SK-N-SH (cell line): ENCODE results near the gene NOTCH2.

ENCODE experiments used
- CTCF ChIP-seq: fragments of 200-600 bp; sonication (generic); IDR thresholded peaks from 2 replicates; pipeline ENCODE4 v1.6.1; 2017; ENCODE audit warnings: antibody characterized with exemption, mild to moderate bottlenecking, moderate library complexity
- MAX ChIP-seq: IDR thresholded peaks from 2 replicates; pipeline ENCODE4 v1.4.0; 2012; ENCODE audit warnings: low read depth
- TAF1 ChIP-seq: IDR thresholded peaks from 2 replicates; pipeline ENCODE4 v1.6.1; 2012; ENCODE audit warnings: low read depth, mild to moderate bottlenecking, low read length, moderate library complexity, borderline replicate concordance
- TF ChIP-seq, protein P1 (sequence below): IDR thresholded peaks from 2 replicates; pipeline ENCODE4 v1.6.1; 2012; ENCODE audit warnings: mild to moderate bottlenecking, low read depth, low read length, moderate library complexity

DNA sequence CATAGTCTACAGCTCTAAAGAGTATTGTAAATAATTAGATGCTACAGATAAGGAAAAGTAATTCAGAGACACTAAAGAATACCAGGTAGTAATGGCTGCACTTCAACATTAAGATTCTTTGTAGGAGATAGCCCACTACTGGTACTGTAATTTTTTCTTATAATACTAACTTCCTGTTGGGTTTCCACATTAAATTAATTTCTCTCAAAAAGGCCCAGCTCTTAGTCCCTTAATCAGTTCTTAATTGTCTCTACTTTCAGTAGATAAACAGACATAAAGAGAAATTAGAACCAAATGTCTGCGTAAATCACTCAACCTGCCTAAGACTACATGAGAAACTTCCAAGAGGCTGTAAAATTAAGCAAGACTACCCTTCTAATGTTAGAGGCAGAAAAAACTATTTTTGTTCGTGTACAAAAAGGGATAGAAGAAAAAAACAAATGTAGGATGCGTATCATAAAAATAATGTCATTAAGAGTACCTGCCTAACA, 83.4 kb downstream of the NOTCH2 start:
- TF ChIP-seq TAF1 (no peak), CTCF (no peak), MAX (no peak)
- TF ChIP-seq, protein P1, sequence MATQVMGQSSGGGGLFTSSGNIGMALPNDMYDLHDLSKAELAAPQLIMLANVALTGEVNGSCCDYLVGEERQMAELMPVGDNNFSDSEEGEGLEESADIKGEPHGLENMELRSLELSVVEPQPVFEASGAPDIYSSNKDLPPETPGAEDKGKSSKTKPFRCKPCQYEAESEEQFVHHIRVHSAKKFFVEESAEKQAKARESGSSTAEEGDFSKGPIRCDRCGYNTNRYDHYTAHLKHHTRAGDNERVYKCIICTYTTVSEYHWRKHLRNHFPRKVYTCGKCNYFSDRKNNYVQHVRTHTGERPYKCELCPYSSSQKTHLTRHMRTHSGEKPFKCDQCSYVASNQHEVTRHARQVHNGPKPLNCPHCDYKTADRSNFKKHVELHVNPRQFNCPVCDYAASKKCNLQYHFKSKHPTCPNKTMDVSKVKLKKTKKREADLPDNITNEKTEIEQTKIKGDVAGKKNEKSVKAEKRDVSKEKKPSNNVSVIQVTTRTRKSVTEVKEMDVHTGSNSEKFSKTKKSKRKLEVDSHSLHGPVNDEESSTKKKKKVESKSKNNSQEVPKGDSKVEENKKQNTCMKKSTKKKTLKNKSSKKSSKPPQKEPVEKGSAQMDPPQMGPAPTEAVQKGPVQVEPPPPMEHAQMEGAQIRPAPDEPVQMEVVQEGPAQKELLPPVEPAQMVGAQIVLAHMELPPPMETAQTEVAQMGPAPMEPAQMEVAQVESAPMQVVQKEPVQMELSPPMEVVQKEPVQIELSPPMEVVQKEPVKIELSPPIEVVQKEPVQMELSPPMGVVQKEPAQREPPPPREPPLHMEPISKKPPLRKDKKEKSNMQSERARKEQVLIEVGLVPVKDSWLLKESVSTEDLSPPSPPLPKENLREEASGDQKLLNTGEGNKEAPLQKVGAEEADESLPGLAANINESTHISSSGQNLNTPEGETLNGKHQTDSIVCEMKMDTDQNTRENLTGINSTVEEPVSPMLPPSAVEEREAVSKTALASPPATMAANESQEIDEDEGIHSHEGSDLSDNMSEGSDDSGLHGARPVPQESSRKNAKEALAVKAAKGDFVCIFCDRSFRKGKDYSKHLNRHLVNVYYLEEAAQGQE = no peak
